A549 (cell line): ENCODE data around the gene ZNF528. TPM values are rescaled to one million over a fixed set of nuclear protein-coding genes. Genes with fewer than 3 reads are reported as not detected.

Source experiments
- ATAC-seq, 2 experiments: fragments of 200-7000 bp in 1 of 2; fragments of >200 bp in 1 of 2; cut with Nextera tagmentation in 1 of 2; cut with Tn5 transposase in 1 of 2; 3 replicates each; pipeline versions ENCODE4 v1.8.0 to v1.9.1; 2018 to 2020; ENCODE audit warnings: mild to moderate bottlenecking in 1 of 2, moderate library complexity in 1 of 2
- CTCF ChIA-PET: fragments of 300-600 bp; sonication (Branson Sonifier 250); formaldehyde crosslinking; extraction: SDS; loops from one replicate; lab custom pipeline; 2021; ENCODE audit warnings: antibody characterized with exemption, inconsistent platforms; lab: Yijun Ruan, JAX
- POLR2A ChIA-PET: fragments of 350-600 bp; formaldehyde crosslinking; extraction: SDS; loops from one replicate; lab custom pipeline; 2021; ENCODE audit warnings: antibody characterized with exemption, inconsistent platforms; lab: Yijun Ruan, JAX
- DNase-seq, 2 experiments: peaks; one replicate each; pipeline versions ENCODE4 v3.0.0 to v3.0.0-alpha.2; 2011 to 2016; ENCODE audit warnings: low read depth in 1 of 2, low spot score in 1 of 2
- FAIRE-seq: peaks from 2 replicates; lab custom pipeline; 2011; peaks lifted over from hg19 to GRCh38; lab: Jason Lieb, UNC
- H3K27ac ChIP-seq, 2 experiments: fragments of >200 bp; sonication (Bioruptor Twin); formaldehyde crosslinking; 3 replicates each; pipeline ENCODE4 v1.5.1; 2016 to 2017
- H3K4me1 ChIP-seq: fragments of >200 bp; sonication (Bioruptor Twin); formaldehyde crosslinking; 3 replicates; pipeline ENCODE4 v1.6.1; 2016
- H3K4me2 ChIP-seq: fragments of >200 bp; sonication (Bioruptor Twin); formaldehyde crosslinking; 3 replicates; pipeline ENCODE4 v1.6.1; 2016
- H3K4me3 ChIP-seq: fragments of >200 bp; sonication (Bioruptor Twin); formaldehyde crosslinking; 3 replicates; pipeline ENCODE4 v1.5.1; 2016
- H3K9me3 ChIP-seq: fragments of >200 bp; sonication (Bioruptor Twin); formaldehyde crosslinking; 3 replicates; pipeline ENCODE4 v1.6.1; 2016
- FOXS1 ChIP-seq: fragments of 250-450 bp; sonication (Bioruptor Pico); IDR thresholded peaks from 2 replicates; pipeline ENCODE4 v1.5.0; 2020; ENCODE audit warnings: mild to moderate bottlenecking, moderate library complexity
- HOXB13 ChIP-seq: fragments of 250-450 bp; sonication (Bioruptor Pico); IDR thresholded peaks from 2 replicates; pipeline ENCODE4 v1.5.0; 2020; ENCODE audit warnings: low read depth, mild to moderate bottlenecking, moderate library complexity
- JUNB ChIP-seq: fragments of >200 bp; sonication (Bioruptor Twin); formaldehyde crosslinking; IDR thresholded peaks from 2 replicates; pipeline ENCODE4 v1.6.1; 2016
- KDM5A ChIP-seq: fragments of 200-600 bp; sonication (generic); IDR thresholded peaks from 2 replicates; pipeline ENCODE4 v1.6.1; 2016; ENCODE audit warnings: antibody characterized with exemption, mild to moderate bottlenecking
- MYC ChIP-seq: IDR thresholded peaks from 2 replicates; pipeline ENCODE4 v1.6.1; 2012; ENCODE audit warnings: mild to moderate bottlenecking, inconsistent platforms, low read length, improper control_type of control experiment, borderline replicate concordance
- NFE2L2 ChIP-seq: fragments of 150-350 bp; conservative IDR thresholded peaks from 2 replicates; pipeline ENCODE4 v1.6.1; 2014; ENCODE audit warnings: low read length
- NR3C1 ChIP-seq: fragments of >200 bp; sonication (Bioruptor Twin); formaldehyde crosslinking; IDR thresholded peaks from 3 replicates; pipeline ENCODE4 v1.6.1; 2017
- POLR2AphosphoS2 ChIP-seq: conservative IDR thresholded peaks from 2 replicates; pipeline ENCODE4 v1.6.1; 2012; ENCODE audit warnings: low read length, improper control_type of control experiment, inconsistent platforms
- RCOR1 ChIP-seq: fragments of 150-350 bp; IDR thresholded peaks from 2 replicates; pipeline ENCODE4 v1.6.1; 2014; ENCODE audit warnings: antibody characterized with exemption, low read length, low read depth
- SREBF2 ChIP-seq: fragments of 450-650 bp; IDR thresholded peaks from 2 replicates; pipeline ENCODE4 v1.6.1; 2014; ENCODE audit warnings: mild to moderate bottlenecking, moderate library complexity
- ZC3H11A ChIP-seq: fragments of 450-650 bp; IDR thresholded peaks from 2 replicates; pipeline ENCODE4 v1.6.1; 2014; ENCODE audit warnings: antibody characterized with exemption, mild to moderate bottlenecking
- ZNF302 ChIP-seq: fragments of 250-450 bp; sonication (Bioruptor Pico); IDR thresholded peaks from 2 replicates; pipeline ENCODE4 v1.9.0; 2021; ENCODE audit warnings: inconsistent platforms, mild to moderate bottlenecking, moderate library complexity
- WGBS: methylation state at CpG from one replicate; pipeline ENCODE4 v1.1.6; 2017; ENCODE audit errors: missing lambda C conversion rate; 5-methylcytosine and 5-hydroxymethylcytosine counted together
- polyA plus RNA-seq, 4 experiments: library from polyadenylated mRNA; depleted of rRNA in 3 of 4; stranded (reverse); fragments of >200 nt; fragmentation: RNase III in 1 of 4; extraction: RNeasy Plus Mini Kit Qiagen cat#74134 plus additional on column Dnase treatment in 1 of 4; gene quantifications; 2 replicates in 3 of 4; 3 replicates in 1 of 4; pipeline ENCODE4 v1.2.3, GENCODE V29; 2011 to 2017
- TF ChIP-seq, protein P1 (sequence below): fragments of >200 bp; sonication (Bioruptor Twin); formaldehyde crosslinking; IDR thresholded peaks from 3 replicates; pipeline ENCODE4 v1.6.1; 2016
- TF ChIP-seq, protein P2 (sequence below): IDR thresholded peaks from 2 replicates; pipeline ENCODE4 v1.6.1; 2012; ENCODE audit warnings: low read depth, borderline replicate concordance
- TF ChIP-seq, protein P3 (sequence below): fragments of 250-450 bp; sonication (Bioruptor Pico); IDR thresholded peaks from 2 replicates; pipeline ENCODE4 v1.5.0; 2020; ENCODE audit warnings: low read depth, mild to moderate bottlenecking, moderate library complexity
- TF ChIP-seq, protein P4 (sequence below): fragments of 200-600 bp; sonication (generic); IDR thresholded peaks from 2 replicates; pipeline ENCODE4 v1.6.1; 2016; ENCODE audit warnings: antibody characterized with exemption, mild to moderate bottlenecking, moderate library complexity

The ZNF528 gene
- polyA plus RNA-seq, 2 of the 4 experiments (the other 2 are of a cell fraction) = 0.26 to 0.70 TPM

DNA sequence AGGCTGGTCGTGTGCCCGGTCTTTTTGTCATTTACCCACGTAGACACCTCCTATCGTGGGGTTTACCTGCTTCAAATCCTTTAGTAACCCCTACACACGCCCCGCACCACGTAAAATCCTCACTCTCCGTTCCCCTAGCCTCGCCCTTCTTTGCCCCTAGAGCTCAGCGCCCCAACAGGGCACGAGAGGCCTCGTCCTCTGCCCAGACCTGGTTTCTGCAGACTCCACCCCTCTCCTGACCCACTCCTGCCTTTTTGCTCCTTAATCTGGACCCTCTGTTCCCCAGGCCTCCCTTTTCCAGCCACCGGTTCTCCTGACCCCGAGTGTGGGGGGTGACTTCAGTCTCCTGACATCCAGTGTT, 412 bp downstream of the ZNF528 start:
- FAIRE-seq (no peak), ATAC-seq (no peak), DNase-seq (no peak)
- TF ChIP-seq RCOR1 = no peak
- no peak for TF ChIP-seq JUNB
- TF ChIP-seq ZC3H11A = no peak
- no peak overlapping the region for H3K4me3 ChIP-seq
- ChIA-PET CTCF (interaction anchor here (0.6 kb wide), 1 partner anchor 378 kb away, joined by 3 read pairs; no protein-coding TSS in a partner anchor), POLR2A (no interaction called here)
- H3K4me2 ChIP-seq = no peak overlapping the region
- 10% methylated on average over 14 of the region's 14 CpGs for WGBS
- peaks cover 78% of the 10 kb centered on the region for H3K9me3 ChIP-seq
- no peak overlapping the region for H3K27ac ChIP-seq
- H3K4me1 ChIP-seq = no peaks in the 10 kb centered on the region

DNA sequence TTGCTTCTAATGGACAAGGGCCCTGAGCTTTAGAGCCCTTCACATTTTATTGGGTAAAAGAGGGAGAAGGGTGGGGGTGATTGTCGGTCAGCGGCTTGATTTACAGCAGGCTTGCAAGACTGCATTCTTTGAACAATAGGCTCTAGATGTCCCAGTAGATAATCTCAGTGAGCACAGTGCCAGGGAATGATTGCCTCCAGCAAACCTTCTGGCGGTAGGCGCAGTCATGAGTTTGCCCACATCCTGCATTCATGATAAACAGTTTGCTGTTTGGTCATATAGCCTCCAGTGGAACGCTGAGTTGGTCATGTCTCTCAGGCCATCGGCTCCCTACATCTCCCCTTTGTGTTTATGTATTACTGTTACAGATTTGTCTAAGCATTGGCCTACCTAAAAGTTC, 12.6 kb downstream of the ZNF528 start:
- Histone ChIP-seq H3K4me1 (no peaks in the 10 kb centered on the region), H3K9me3 (peaks cover 69% of the 10 kb centered on the region), H3K4me2 (no peak overlapping the region), H3K4me3 (no peak overlapping the region), H3K27ac (no peak overlapping the region)
- TF ChIP-seq NR3C1 = no peak
- TF ChIP-seq JUNB = no peak
- no peak for TF ChIP-seq FOXS1 (CRISPR knock-in tag)
- TF ChIP-seq, protein P1, sequence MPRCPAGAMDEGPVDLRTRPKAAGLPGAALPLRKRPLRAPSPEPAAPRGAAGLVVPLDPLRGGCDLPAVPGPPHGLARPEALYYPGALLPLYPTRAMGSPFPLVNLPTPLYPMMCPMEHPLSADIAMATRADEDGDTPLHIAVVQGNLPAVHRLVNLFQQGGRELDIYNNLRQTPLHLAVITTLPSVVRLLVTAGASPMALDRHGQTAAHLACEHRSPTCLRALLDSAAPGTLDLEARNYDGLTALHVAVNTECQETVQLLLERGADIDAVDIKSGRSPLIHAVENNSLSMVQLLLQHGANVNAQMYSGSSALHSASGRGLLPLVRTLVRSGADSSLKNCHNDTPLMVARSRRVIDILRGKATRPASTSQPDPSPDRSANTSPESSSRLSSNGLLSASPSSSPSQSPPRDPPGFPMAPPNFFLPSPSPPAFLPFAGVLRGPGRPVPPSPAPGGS = no peak
- TF ChIP-seq ZNF302 = no peak
- no peak for TF ChIP-seq NFE2L2
- no peak for TF ChIP-seq SREBF2
- TF ChIP-seq, protein P2, sequence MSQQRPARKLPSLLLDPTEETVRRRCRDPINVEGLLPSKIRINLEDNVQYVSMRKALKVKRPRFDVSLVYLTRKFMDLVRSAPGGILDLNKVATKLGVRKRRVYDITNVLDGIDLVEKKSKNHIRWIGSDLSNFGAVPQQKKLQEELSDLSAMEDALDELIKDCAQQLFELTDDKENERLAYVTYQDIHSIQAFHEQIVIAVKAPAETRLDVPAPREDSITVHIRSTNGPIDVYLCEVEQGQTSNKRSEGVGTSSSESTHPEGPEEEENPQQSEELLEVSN = no peak
- no peak for TF ChIP-seq KDM5A
- no peak for TF ChIP-seq POLR2AphosphoS2
- TF ChIP-seq, protein P3, sequence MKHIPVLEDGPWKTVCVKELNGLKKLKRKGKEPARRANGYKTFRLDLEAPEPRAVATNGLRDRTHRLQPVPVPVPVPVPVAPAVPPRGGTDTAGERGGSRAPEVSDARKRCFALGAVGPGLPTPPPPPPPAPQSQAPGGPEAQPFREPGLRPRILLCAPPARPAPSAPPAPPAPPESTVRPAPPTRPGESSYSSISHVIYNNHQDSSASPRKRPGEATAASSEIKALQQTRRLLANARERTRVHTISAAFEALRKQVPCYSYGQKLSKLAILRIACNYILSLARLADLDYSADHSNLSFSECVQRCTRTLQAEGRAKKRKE (CRISPR knock-in tag) = no peak
- TF ChIP-seq, protein P4, sequence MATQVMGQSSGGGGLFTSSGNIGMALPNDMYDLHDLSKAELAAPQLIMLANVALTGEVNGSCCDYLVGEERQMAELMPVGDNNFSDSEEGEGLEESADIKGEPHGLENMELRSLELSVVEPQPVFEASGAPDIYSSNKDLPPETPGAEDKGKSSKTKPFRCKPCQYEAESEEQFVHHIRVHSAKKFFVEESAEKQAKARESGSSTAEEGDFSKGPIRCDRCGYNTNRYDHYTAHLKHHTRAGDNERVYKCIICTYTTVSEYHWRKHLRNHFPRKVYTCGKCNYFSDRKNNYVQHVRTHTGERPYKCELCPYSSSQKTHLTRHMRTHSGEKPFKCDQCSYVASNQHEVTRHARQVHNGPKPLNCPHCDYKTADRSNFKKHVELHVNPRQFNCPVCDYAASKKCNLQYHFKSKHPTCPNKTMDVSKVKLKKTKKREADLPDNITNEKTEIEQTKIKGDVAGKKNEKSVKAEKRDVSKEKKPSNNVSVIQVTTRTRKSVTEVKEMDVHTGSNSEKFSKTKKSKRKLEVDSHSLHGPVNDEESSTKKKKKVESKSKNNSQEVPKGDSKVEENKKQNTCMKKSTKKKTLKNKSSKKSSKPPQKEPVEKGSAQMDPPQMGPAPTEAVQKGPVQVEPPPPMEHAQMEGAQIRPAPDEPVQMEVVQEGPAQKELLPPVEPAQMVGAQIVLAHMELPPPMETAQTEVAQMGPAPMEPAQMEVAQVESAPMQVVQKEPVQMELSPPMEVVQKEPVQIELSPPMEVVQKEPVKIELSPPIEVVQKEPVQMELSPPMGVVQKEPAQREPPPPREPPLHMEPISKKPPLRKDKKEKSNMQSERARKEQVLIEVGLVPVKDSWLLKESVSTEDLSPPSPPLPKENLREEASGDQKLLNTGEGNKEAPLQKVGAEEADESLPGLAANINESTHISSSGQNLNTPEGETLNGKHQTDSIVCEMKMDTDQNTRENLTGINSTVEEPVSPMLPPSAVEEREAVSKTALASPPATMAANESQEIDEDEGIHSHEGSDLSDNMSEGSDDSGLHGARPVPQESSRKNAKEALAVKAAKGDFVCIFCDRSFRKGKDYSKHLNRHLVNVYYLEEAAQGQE = no peak
- TF ChIP-seq MYC = no peak
- 50% methylated on average over 6 of the region's 6 CpGs for WGBS
- ATAC-seq (no peak), DNase-seq (no peak), FAIRE-seq (no peak)
- POLR2A ChIA-PET = no interaction called here
- CTCF ChIA-PET = no interaction called here

- WGBS = 25% methylated on average over 5 of the region's 5 CpGs
- TF ChIP-seq KDM5A (no peak), HOXB13 (no peak)
- no peak overlapping the region for H3K4me2 ChIP-seq
- H3K9me3 ChIP-seq = peaks cover 78% of the 10 kb centered on the region
- ChIA-PET POLR2A (no interaction called here), CTCF (no interaction called here)
- H3K4me3 ChIP-seq = no peak overlapping the region
- no peak overlapping the region for H3K27ac ChIP-seq
- FAIRE-seq = no peak
- no peak for DNase-seq
- ATAC-seq = no peak
- no peaks in the 10 kb centered on the region for H3K4me1 ChIP-seq
These were observed 18.1 kb downstream of the ZNF528 start for GRCh38 chr19:52415711-52416110.
